Astrocyte (in vitro differentiated cells and primary cell): Measurements from ENCODE around the gene MISP. TPM values are rescaled to one million over a fixed set of nuclear protein-coding genes. Genes with fewer than 3 reads are reported as not detected.
A peak's percentile ranks its signal among the peaks of the same experiment; 100 is the strongest.

Source experiments
- DNase-seq: peaks from one replicate; pipeline ENCODE4 v3.0.0-alpha.2; 2010; ENCODE audit warnings: low read depth
- FAIRE-seq: peaks from 2 replicates; lab custom pipeline; 2011; peaks lifted over from hg19 to GRCh38; lab: Jason Lieb, UNC
- H2AFZ ChIP-seq: 2 replicates; pipeline ENCODE4 v1.6.0; 2012; ENCODE audit warnings: low read depth, low read length, inconsistent platforms
- H3K27ac ChIP-seq: 2 replicates; pipeline ENCODE4 v1.5.1; 2011; ENCODE audit warnings: low read depth, low read length, inconsistent platforms
- H3K27me3 ChIP-seq: 2 replicates; pipeline ENCODE4 v1.6.0; 2011; ENCODE audit warnings: low read length, inconsistent platforms; ENCODE audit not compliant: insufficient read depth
- H3K36me3 ChIP-seq: 2 replicates; pipeline ENCODE4 v1.5.1; 2011; ENCODE audit warnings: low read length, inconsistent platforms; ENCODE audit not compliant: insufficient read depth
- H3K4me1 ChIP-seq: 2 replicates; pipeline ENCODE4 v1.5.1; 2011; ENCODE audit warnings: low read length, inconsistent platforms; ENCODE audit not compliant: insufficient read depth
- H3K4me2 ChIP-seq: 2 replicates; pipeline ENCODE4 v1.6.0; 2012; ENCODE audit warnings: low read length, inconsistent platforms
- H3K4me3 ChIP-seq: 2 replicates; pipeline ENCODE4 v1.5.1; 2011; ENCODE audit warnings: low read depth, mild to moderate bottlenecking, low read length, inconsistent platforms; ENCODE audit not compliant: insufficient read depth
- H3K79me2 ChIP-seq: 2 replicates; pipeline ENCODE4 v1.6.0; 2012; ENCODE audit warnings: mild to moderate bottlenecking, low read length, inconsistent platforms; ENCODE audit not compliant: insufficient read depth
- H3K9ac ChIP-seq: 2 replicates; pipeline ENCODE4 v1.6.0; 2012; ENCODE audit warnings: mild to moderate bottlenecking, low read length, inconsistent platforms
- H3K9me3 ChIP-seq: 2 replicates; pipeline ENCODE4 v1.5.1; 2012; ENCODE audit warnings: low read depth, mild to moderate bottlenecking, low read length, inconsistent platforms; ENCODE audit not compliant: insufficient read depth
- H4K20me1 ChIP-seq: 2 replicates; pipeline ENCODE4 v1.6.0; 2012; ENCODE audit warnings: low read length, inconsistent platforms; ENCODE audit not compliant: insufficient read depth
- H3K27ac Mint-ChIP-seq: one replicate; pipeline ENCODE4 v1.8.0; 2021; ENCODE audit warnings: mild to moderate bottlenecking, mixed read lengths; ENCODE audit not compliant: unreplicated experiment
- H3K27me3 Mint-ChIP-seq: one replicate; pipeline ENCODE4 v1.8.0; 2021; ENCODE audit warnings: low read depth, mixed read lengths; ENCODE audit not compliant: unreplicated experiment
- H3K36me3 Mint-ChIP-seq: one replicate; pipeline ENCODE4 v1.8.0; 2021; ENCODE audit warnings: low read depth, mixed read lengths; ENCODE audit not compliant: unreplicated experiment
- H3K4me1 Mint-ChIP-seq: one replicate; pipeline ENCODE4 v1.8.0; 2021; ENCODE audit warnings: low read depth, mixed read lengths; ENCODE audit not compliant: unreplicated experiment
- H3K4me3 Mint-ChIP-seq: one replicate; pipeline ENCODE4 v1.8.0; 2021; ENCODE audit warnings: mild to moderate bottlenecking, moderate library complexity, mixed read lengths; ENCODE audit not compliant: unreplicated experiment
- H3K9me3 Mint-ChIP-seq: one replicate; pipeline ENCODE4 v1.8.0; 2021; ENCODE audit warnings: mild to moderate bottlenecking, mixed read lengths; ENCODE audit not compliant: unreplicated experiment
- CTCF ChIP-seq: IDR thresholded peaks from 2 replicates; pipeline ENCODE4 v1.5.1; 2011; ENCODE audit warnings: low read depth, mild to moderate bottlenecking, inconsistent platforms, low read length, moderate library complexity; ENCODE audit not compliant: insufficient read depth
- EZH2 ChIP-seq: IDR thresholded peaks from 2 replicates; pipeline ENCODE4 v1.6.1; 2012; ENCODE audit warnings: mild to moderate bottlenecking, low read length, inconsistent platforms; ENCODE audit not compliant: insufficient read depth
- total RNA-seq: library from RNA; stranded (reverse); gene quantifications from 2 replicates; pipeline ENCODE4 v1.2.1, GENCODE V29; 2021

Gene MISP
- total RNA-seq, 1 donor from 2014 or later, result 0.43 TPM

DNA sequence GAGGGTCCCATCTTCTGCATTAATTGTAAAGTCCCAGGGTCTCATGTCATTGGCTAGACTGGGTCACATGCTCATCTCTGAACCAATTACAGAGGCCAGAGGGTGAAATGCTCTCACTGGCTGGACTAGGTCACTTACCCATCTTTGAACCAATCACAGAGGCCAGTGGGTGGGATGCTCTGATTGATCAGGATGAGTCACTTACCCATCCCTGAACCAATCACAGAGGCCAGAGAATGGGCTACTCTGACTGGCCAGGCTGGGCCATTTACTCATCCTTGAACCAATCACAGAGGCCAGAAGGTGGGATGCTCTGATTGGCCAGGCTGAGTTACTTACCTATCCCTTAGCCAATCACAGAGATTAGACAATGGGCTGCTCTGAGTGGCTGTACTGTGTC is 5.3 kb downstream of the MISP start:
- no peak for TF ChIP-seq EZH2
- TF ChIP-seq CTCF, result no peak
- Histone ChIP-seq H2AFZ (no peak overlapping the region), H3K4me1 (peaks cover 20% of the 10 kb centered on the region), H4K20me1 (no peaks in the 10 kb centered on the region), H3K27ac (no peak overlapping the region), H3K36me3 (no peaks in the 10 kb centered on the region), H3K4me3 (no peak overlapping the region), H3K9ac (no peak overlapping the region), H3K27me3 (no peaks in the 10 kb centered on the region), H3K79me2 (no peaks in the 10 kb centered on the region), H3K4me2 (no peak overlapping the region), H3K9me3 (peaks cover 6% of the 10 kb centered on the region)
- no peak overlapping the region for H3K27ac Mint-ChIP-seq
- H3K9me3 Mint-ChIP-seq, result peaks cover 20% of the 10 kb centered on the region
- peaks cover 4% of the 10 kb centered on the region for H3K36me3 Mint-ChIP-seq
- H3K4me3 Mint-ChIP-seq, result no peak overlapping the region
- peaks cover 4% of the 10 kb centered on the region for H3K27me3 Mint-ChIP-seq
- FAIRE-seq (no peak), DNase-seq (peak; percentile 43)
- H3K4me1 Mint-ChIP-seq, result peaks cover 1% of the 10 kb centered on the region

GRCh38 chr19:756821-757688 is 6.1 kb downstream of the MISP start:
- peaks cover 6% of the 10 kb centered on the region for H3K27me3 Mint-ChIP-seq
- H3K36me3 ChIP-seq, result no peaks in the 10 kb centered on the region
- FAIRE-seq, result no peak
- no peak overlapping the region for H2AFZ ChIP-seq
- TF ChIP-seq CTCF (no peak), EZH2 (no peak)
- H3K27me3 ChIP-seq, result no peaks in the 10 kb centered on the region
- H3K9me3 ChIP-seq, result peaks cover 6% of the 10 kb centered on the region
- H4K20me1 ChIP-seq, result no peaks in the 10 kb centered on the region
- no peaks in the 10 kb centered on the region for H3K79me2 ChIP-seq
- no peak overlapping the region for H3K27ac ChIP-seq
- peaks cover 20% of the 10 kb centered on the region for H3K9me3 Mint-ChIP-seq
- no peak overlapping the region for H3K27ac Mint-ChIP-seq
- H3K4me1 Mint-ChIP-seq, result peaks cover 1% of the 10 kb centered on the region
- H3K4me3 Mint-ChIP-seq, result no peak overlapping the region
- no peak overlapping the region for H3K4me2 ChIP-seq
- no peak overlapping the region for H3K9ac ChIP-seq
- no peak overlapping the region for H3K4me3 ChIP-seq
- peaks cover 4% of the 10 kb centered on the region for H3K36me3 Mint-ChIP-seq
- no peak for DNase-seq
- H3K4me1 ChIP-seq, result peaks cover 11% of the 10 kb centered on the region
